PC-3 (cell line): ENCODE results near the gene COL10A1. TPM values are rescaled to one million over a fixed set of nuclear protein-coding genes. Genes with fewer than 3 reads are reported as not detected.

Source experiments
- ATAC-seq: fragments of 200-7000 bp; cut with Tn5 transposase; 2 replicates; pipeline ENCODE4 v1.9.1; 2020; ENCODE audit warnings: mild to moderate bottlenecking, moderate library complexity
- BruUV-seq: library from RNA; stranded (reverse); fragments of 400-500 nt; replicated peaks from 2 replicates; lab custom pipeline; 2021; lab: Mats Ljungman, UMichigan
- CTCF ChIA-PET: fragments of 300-600 bp; sonication (Branson Sonifier 250); formaldehyde crosslinking; loops from one replicate; lab custom pipeline; 2022; ENCODE audit warnings: antibody characterized with exemption; lab: Charles Lee
- POLR2A ChIA-PET: fragments of 300-600 bp; sonication (Branson Sonifier 250); formaldehyde crosslinking; loops from one replicate; lab custom pipeline; 2022; ENCODE audit warnings: antibody characterized with exemption; ENCODE audit not compliant: unreplicated experiment; lab: Charles Lee
- DNase-seq: peaks from one replicate; pipeline ENCODE4 v3.0.0-alpha.2; 2015
- H2AFZ ChIP-seq: fragments of 300-600 bp; sonication (generic); 2 replicates; pipeline ENCODE4 v1.6.0; 2016; ENCODE audit warnings: antibody characterized with exemption, low read length
- H3F3A ChIP-seq: fragments of 300-600 bp; sonication (generic); one replicate; pipeline ENCODE4 v1.6.0; 2017; ENCODE audit warnings: antibody characterized with exemption, low read length, control low read depth, mild to moderate bottlenecking; ENCODE audit not compliant: unreplicated experiment
- H3K27ac ChIP-seq: fragments of 300-600 bp; sonication (generic); 2 replicates; pipeline ENCODE4 v1.5.1; 2016; ENCODE audit warnings: mild to moderate bottlenecking, low read length
- H3K27me3 ChIP-seq: fragments of 300-600 bp; sonication (generic); 2 replicates; pipeline ENCODE4 v1.6.1; 2016; ENCODE audit warnings: low read length, mixed read lengths
- H3K36me3 ChIP-seq: fragments of 300-600 bp; sonication (generic); 2 replicates; pipeline ENCODE4 v1.6.1; 2016; ENCODE audit warnings: low read depth, mixed run types, low read length, mixed read lengths
- H3K4me1 ChIP-seq: fragments of 300-600 bp; sonication (generic); 2 replicates; pipeline ENCODE4 v1.5.1; 2016; ENCODE audit warnings: low read length; ENCODE audit not compliant: insufficient read depth
- H3K4me2 ChIP-seq: fragments of 300-600 bp; sonication (generic); 2 replicates; pipeline ENCODE4 v1.6.0; 2016; ENCODE audit warnings: low read length
- H3K4me3 ChIP-seq: fragments of 300-600 bp; sonication (generic); 2 replicates; pipeline ENCODE4 v1.5.1; 2016; ENCODE audit warnings: mild to moderate bottlenecking, low read length, mixed read lengths
- H3K79me2 ChIP-seq: fragments of 300-600 bp; sonication (generic); 2 replicates; pipeline ENCODE4 v1.6.1; 2017; ENCODE audit warnings: low read length, mixed read lengths
- H3K9ac ChIP-seq: fragments of 300-600 bp; sonication (generic); 2 replicates; pipeline ENCODE4 v1.6.0; 2016; ENCODE audit warnings: mild to moderate bottlenecking, low read length
- H3K9me2 ChIP-seq: fragments of 300-600 bp; sonication (generic); replicated peaks from 2 replicates; pipeline ENCODE4 v1.6.1; 2016; ENCODE audit warnings: mixed run types, low read length, mixed read lengths
- H3K9me3 ChIP-seq: fragments of 300-600 bp; sonication (generic); 2 replicates; pipeline ENCODE4 v1.6.1; 2016; ENCODE audit warnings: low read length, mixed read lengths
- H4K20me1 ChIP-seq: fragments of 300-600 bp; sonication (generic); 2 replicates; pipeline ENCODE4 v1.6.1; 2016; ENCODE audit warnings: low read length, mixed read lengths
- EZH2 ChIP-seq: fragments of 300-600 bp; sonication (generic); IDR thresholded peaks from one replicate; pipeline ENCODE4 v1.6.1; 2017; ENCODE audit warnings: antibody characterized with exemption, mild to moderate bottlenecking, low read length; ENCODE audit not compliant: unreplicated experiment
- EZH2phosphoT487 ChIP-seq: fragments of 300-600 bp; sonication (generic); IDR thresholded peaks from 2 replicates; pipeline ENCODE4 v1.6.1; 2018; ENCODE audit warnings: mild to moderate bottlenecking, antibody characterized with exemption, low read length, borderline replicate concordance
- intact Hi-C: fragments of 100-400 bp; cut with micrococcal nuclease; formaldehyde crosslinking; loops from 2 replicates; pipeline ENCODE4 v1.9.0; 2023
- total RNA-seq: library from RNA; depleted of rRNA; stranded (reverse); fragments of >200 nt; gene quantifications from 2 replicates; pipeline ENCODE4 v1.2.3, GENCODE V29; 2014
- TF ChIP-seq, protein P1 (sequence below): fragments of 300-600 bp; sonication (generic); conservative IDR thresholded peaks from 2 replicates; pipeline ENCODE4 v1.5.1; 2017; ENCODE audit warnings: antibody characterized with exemption, low read depth, mild to moderate bottlenecking, low read length

Gene COL10A1
- total RNA-seq, 1 experiment from 2014 or later: not detected

DNA sequence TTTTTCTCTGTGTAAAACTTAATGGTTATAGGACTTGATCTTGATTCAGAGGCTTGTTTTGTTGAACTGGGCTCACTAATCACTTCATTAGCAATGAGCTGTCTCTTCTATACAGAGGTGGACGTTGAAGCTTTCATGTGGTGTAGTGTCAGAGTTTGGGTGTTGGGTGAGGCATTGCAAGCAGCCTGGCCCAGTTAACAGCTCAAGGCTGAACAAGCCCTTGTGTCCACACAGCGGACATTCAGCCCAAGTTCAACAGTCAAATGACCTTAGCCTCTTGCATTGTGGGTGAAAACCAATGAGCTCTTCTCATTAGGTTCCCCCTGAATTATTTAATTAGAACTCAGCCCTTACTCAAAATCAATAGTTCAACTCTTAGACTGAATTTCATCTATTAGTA lies 12.5 kb downstream of the COL10A1 start:
- ATAC-seq: no peak
- Histone ChIP-seq H3K9ac (no peak overlapping the region), H3K79me2 (no peaks in the 10 kb centered on the region), H3K4me3 (no peak overlapping the region), H3K9me3 (no peaks in the 10 kb centered on the region), H3K9me2 (no peaks in the 10 kb centered on the region), H2AFZ (no peak overlapping the region), H3K4me1 (no peaks in the 10 kb centered on the region), H3K27ac (no peak overlapping the region), H3K4me2 (no peak overlapping the region), H3K27me3 (no peaks in the 10 kb centered on the region), H4K20me1 (no peaks in the 10 kb centered on the region), H3K36me3 (peaks cover 5% of the 10 kb centered on the region), H3F3A (no peaks in the 10 kb centered on the region)
- DNase-seq: no peak
- POLR2A ChIA-PET: no interaction called here
- no TSS peak for BruUV-seq
- TF ChIP-seq, protein P1, sequence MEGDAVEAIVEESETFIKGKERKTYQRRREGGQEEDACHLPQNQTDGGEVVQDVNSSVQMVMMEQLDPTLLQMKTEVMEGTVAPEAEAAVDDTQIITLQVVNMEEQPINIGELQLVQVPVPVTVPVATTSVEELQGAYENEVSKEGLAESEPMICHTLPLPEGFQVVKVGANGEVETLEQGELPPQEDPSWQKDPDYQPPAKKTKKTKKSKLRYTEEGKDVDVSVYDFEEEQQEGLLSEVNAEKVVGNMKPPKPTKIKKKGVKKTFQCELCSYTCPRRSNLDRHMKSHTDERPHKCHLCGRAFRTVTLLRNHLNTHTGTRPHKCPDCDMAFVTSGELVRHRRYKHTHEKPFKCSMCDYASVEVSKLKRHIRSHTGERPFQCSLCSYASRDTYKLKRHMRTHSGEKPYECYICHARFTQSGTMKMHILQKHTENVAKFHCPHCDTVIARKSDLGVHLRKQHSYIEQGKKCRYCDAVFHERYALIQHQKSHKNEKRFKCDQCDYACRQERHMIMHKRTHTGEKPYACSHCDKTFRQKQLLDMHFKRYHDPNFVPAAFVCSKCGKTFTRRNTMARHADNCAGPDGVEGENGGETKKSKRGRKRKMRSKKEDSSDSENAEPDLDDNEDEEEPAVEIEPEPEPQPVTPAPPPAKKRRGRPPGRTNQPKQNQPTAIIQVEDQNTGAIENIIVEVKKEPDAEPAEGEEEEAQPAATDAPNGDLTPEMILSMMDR: no peak
- CTCF ChIA-PET: no interaction called here
- intact Hi-C loops: no loop called here

DNA sequence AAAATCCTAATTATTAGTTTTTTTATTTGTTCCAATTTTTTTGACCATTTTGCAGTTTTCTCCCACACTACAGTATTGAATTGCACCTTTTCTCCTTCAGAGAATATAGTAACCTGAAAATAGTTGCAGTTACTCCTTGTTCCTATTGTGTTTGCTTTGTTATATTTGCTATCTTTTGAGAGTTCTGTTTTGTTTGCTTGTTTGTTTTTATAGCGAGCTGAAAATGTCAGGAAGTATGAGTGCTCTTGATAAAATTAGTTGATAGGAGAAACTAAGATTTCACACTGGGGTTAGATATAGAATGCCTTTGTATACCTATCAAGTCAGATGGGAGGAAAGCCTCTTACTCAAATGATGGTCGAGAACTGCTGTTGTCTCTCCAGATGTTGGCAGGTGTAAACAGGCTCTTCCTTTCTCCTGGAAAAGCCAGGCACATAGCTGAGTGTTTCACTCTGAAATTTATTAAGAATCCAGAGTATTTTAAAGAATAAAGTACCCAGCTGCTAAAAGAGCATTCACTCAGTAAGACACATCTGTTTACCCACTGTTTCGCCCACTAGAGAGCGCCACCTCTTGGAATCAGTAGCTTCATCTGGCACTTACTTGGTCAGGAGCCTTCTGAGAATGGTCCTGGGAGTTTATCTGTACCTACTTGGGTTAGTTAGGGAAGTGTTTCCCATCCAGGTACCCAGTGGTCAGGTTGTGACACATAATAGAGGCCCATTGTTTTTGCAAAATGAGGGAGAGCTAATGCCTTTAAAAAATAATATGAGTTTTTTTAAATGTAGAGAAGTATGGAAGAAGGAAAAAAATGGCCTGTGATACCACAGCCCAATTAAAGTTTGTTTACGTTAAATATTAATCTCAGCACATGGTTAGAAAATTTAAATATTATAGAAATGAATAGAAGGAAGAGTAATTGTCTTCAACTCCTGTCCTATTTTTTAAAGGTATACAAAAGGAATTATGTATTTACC lies 14.1 kb downstream of the COL10A1 start:
- no peaks in the 10 kb centered on the region for H3K9me3 ChIP-seq
- H3K27ac ChIP-seq: no peak overlapping the region
- H3K9ac ChIP-seq: no peak overlapping the region
- no peak overlapping the region for H2AFZ ChIP-seq
- peaks cover 5% of the 10 kb centered on the region for H3K36me3 ChIP-seq
- CTCF ChIA-PET: interaction anchor here (0.6 kb wide), 2 partner anchors 89 to 1761 kb away, joined by 3 read pairs; no protein-coding TSS in a partner anchor
- no TSS peak for BruUV-seq
- no peak overlapping the region for H3K4me3 ChIP-seq
- H3K27me3 ChIP-seq: no peaks in the 10 kb centered on the region
- H3K4me1 ChIP-seq: no peaks in the 10 kb centered on the region
- no peak for TF ChIP-seq EZH2phosphoT487
- TF ChIP-seq, protein P1: peak; percentile 79
- no peaks in the 10 kb centered on the region for H3K9me2 ChIP-seq
- no peak overlapping the region for H3K4me2 ChIP-seq
- POLR2A ChIA-PET: interaction anchor here (0.6 kb wide), 1 partner anchor 106 kb away, joined by 4 read pairs; no protein-coding TSS in a partner anchor
- ATAC-seq (peak; percentile 67), DNase-seq (peak; percentile 64)
- no peaks in the 10 kb centered on the region for H3K79me2 ChIP-seq
- intact Hi-C loops: no loop called here
- H4K20me1 ChIP-seq: no peaks in the 10 kb centered on the region
- H3F3A ChIP-seq: no peaks in the 10 kb centered on the region

DNA sequence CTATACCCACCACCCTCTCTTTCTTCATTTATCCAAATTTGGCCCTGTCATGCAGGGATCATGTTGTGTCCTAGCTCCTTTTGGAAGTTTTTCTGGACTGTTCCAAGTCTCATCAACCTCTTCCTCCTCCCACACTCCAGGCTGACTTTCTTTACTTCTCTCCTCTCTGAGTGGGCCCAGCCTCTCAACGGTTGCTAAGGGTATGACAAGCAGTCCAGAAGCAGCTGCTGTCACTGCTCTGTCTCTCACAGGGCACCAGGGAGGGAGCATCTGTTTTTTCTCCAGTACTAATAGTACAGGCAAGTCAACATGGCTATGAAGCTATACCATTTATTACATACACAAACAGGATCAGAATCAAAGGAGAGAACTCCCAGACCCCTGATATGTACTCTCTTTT lies 17.1 kb downstream of the COL10A1 start:
- Histone ChIP-seq H3K9me2 (no peaks in the 10 kb centered on the region), H3F3A (no peaks in the 10 kb centered on the region), H3K9ac (no peak overlapping the region), H3K4me1 (no peaks in the 10 kb centered on the region), H3K79me2 (no peaks in the 10 kb centered on the region), H3K4me2 (no peak overlapping the region), H4K20me1 (no peaks in the 10 kb centered on the region), H2AFZ (no peak overlapping the region), H3K9me3 (no peaks in the 10 kb centered on the region), H3K4me3 (no peak overlapping the region), H3K36me3 (peaks cover 5% of the 10 kb centered on the region), H3K27me3 (no peaks in the 10 kb centered on the region), H3K27ac (no peak overlapping the region)
- ChIA-PET CTCF (no interaction called here), POLR2A (no interaction called here)
- no peak for DNase-seq
- no peak for TF ChIP-seq EZH2
- TF ChIP-seq, protein P1: no peak
- no peak for TF ChIP-seq EZH2phosphoT487
- BruUV-seq: no TSS peak
- intact Hi-C loops: no loop called here
- no peak for ATAC-seq
